Measurements from ENCODE around the gene FSTL3. TPM values are rescaled to one million over a fixed set of nuclear protein-coding genes. Genes with fewer than 3 reads are reported as not detected.

FSTL3 gene
- total and polyA plus RNA-seq, 4 donors, result 2.2 to 8.4 (median 6.0) TPM

GRCh38 chr19:650121-650520 lies 26.1 kb upstream of the FSTL3 start (continued):
- TF ChIP-seq, protein P1, sequence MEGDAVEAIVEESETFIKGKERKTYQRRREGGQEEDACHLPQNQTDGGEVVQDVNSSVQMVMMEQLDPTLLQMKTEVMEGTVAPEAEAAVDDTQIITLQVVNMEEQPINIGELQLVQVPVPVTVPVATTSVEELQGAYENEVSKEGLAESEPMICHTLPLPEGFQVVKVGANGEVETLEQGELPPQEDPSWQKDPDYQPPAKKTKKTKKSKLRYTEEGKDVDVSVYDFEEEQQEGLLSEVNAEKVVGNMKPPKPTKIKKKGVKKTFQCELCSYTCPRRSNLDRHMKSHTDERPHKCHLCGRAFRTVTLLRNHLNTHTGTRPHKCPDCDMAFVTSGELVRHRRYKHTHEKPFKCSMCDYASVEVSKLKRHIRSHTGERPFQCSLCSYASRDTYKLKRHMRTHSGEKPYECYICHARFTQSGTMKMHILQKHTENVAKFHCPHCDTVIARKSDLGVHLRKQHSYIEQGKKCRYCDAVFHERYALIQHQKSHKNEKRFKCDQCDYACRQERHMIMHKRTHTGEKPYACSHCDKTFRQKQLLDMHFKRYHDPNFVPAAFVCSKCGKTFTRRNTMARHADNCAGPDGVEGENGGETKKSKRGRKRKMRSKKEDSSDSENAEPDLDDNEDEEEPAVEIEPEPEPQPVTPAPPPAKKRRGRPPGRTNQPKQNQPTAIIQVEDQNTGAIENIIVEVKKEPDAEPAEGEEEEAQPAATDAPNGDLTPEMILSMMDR (IDR thresholded peaks at IDR 0.05; ENCODE audit: low read depth, low read length, missing input control), result no peak
- TF ChIP-seq, protein P2, sequence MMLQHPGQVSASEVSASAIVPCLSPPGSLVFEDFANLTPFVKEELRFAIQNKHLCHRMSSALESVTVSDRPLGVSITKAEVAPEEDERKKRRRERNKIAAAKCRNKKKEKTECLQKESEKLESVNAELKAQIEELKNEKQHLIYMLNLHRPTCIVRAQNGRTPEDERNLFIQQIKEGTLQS (IDR thresholded peaks at IDR 0.05), result no peak
- TF ChIP-seq NR2F2 (IDR thresholded peaks at IDR 0.05), result no peak

DNA sequence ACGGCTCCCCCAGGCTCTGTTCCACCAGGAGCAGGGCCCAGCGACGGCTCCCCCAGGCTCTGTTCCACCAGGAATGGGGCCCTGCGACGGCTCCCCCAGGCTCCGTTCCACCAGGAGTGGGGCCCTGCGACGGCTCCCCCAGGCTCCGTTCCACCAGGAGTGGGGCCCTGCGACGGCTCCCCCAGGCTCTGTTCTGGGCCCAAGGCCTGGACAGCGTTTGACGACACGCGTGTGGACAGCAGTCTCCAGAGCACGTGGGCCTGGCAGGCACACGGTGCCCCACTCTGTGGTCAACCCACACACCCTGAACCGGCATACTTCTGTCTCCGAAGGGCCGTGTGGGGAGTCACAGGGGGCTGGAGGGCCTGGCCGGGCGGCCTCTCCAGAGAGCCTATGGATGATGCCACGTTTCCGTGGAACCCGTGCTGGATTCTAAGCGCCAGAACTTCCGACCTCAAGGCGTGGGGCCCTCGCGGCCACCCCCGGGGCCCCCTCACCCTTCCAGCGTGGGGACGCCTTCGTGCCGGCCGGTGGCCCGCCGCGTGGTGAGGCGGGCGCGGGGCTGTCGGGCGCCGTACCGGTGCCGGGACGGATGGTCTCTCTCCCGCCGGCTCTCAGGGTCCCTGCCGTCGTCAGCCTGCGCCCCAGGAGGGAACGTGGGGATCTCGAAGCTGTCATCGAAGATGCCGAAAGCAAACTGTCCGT lies 24.9 kb upstream of the FSTL3 start:
- no peak overlapping the region for H3K4me3 ChIP-seq (ENCODE audit: low read depth in 1 of 3, low read length in 3 of 3)
- H3K4me1 ChIP-seq (ENCODE audit: control insufficient read depth in 4 of 4, insufficient read depth in 4 of 4, low read length in 3 of 4), result peaks cover 0 to 3% (median 2%) of the 10 kb centered on the region in 4 donors
- 98% methylated on average over 58 of the region's 58 CpGs for WGBS
- TF ChIP-seq, protein P3, sequence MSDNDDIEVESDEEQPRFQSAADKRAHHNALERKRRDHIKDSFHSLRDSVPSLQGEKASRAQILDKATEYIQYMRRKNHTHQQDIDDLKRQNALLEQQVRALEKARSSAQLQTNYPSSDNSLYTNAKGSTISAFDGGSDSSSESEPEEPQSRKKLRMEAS (IDR thresholded peaks at IDR 0.05), result no peak
- TF ChIP-seq FOXA1 (IDR thresholded peaks at IDR 0.05) (no peak), GABPA (IDR thresholded peaks at IDR 0.05 in 1 of 2, conservative IDR thresholded peaks at IDR 0.05 in 1 of 2) (no peak), SP1 (IDR thresholded peaks at IDR 0.05) (no peak), JUND (IDR thresholded peaks at IDR 0.05) (no peak), ZBTB33 (IDR thresholded peaks at IDR 0.05) (no peak), FOXA2 (IDR thresholded peaks at IDR 0.05) (no peak), RAD21 (IDR thresholded peaks at IDR 0.05) (no peak), EGR1 (IDR thresholded peaks at IDR 0.05; ENCODE audit: low read depth in 2 of 2) (no peak), REST (IDR thresholded peaks at IDR 0.05) (no peak), TAF1 (conservative IDR thresholded peaks at IDR 0.05) (no peak), HNF4A (conservative IDR thresholded peaks at IDR 0.05) (no peak), YY1 (IDR thresholded peaks at IDR 0.05) (no peak), RXRA (IDR thresholded peaks at IDR 0.05) (no peak)
- TF ChIP-seq, protein P1 (IDR thresholded peaks at IDR 0.05; ENCODE audit: low read depth, low read length, missing input control), result no peak
- TF ChIP-seq, protein P2 (IDR thresholded peaks at IDR 0.05), result no peak
- H3K9me3 ChIP-seq (ENCODE audit: control insufficient read depth in 4 of 4, low read length in 3 of 4), result no peaks in the 10 kb centered on the region
- no peak for DNase-seq (ENCODE audit: low spot score)
- H3K27ac ChIP-seq (ENCODE audit: low read depth in 1 of 2, low read length in 2 of 2), result no peak overlapping the region
- no peak overlapping the region for H3K9ac ChIP-seq (ENCODE audit: low read depth in 1 of 2, low read length in 2 of 2)
- H3K27me3 ChIP-seq (ENCODE audit: control insufficient read depth in 4 of 4, insufficient read depth in 4 of 4, low read length in 3 of 4), result no peaks in the 10 kb centered on the region
- peaks cover 6 to 59% (median 26%) of the 10 kb centered on the region in 4 donors for H3K36me3 ChIP-seq (ENCODE audit: control insufficient read depth in 4 of 4, insufficient read depth in 3 of 4, low read depth in 1 of 4, low read length in 3 of 4)
